Measurements from ENCODE around the gene GRIN3A. TPM values are rescaled to one million over a fixed set of nuclear protein-coding genes. Genes with fewer than 3 reads are reported as not detected.

The GRIN3A gene
- total RNA-seq, 1 experiment from 2014 or later = not detected

DNA sequence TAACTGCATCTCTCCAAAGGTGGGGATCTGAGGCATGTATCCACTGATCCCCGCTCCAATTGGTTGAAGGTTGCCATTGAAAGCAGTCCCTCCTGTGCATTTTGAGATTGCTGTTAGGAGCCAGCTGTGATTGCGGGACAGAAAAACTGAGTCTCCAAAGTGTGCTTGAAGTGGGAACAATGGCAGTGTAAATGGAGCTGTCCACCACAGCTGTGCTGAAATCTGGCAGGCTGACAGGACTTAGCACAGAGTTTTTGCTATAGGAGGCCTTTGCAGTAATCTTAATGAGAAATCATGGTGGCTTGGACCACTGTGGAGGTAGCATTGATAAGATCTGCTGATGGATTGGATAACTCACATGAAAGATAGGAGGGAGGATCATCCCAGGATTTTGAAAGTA, 201.5 kb downstream of the GRIN3A start:
- no CpG with 5 or more reads among the region's 2 CpGs for WGBS (ENCODE audit: extremely low coverage, insufficient read length, low lambda C conversion rate)
- no peak overlapping the region for H3K27ac ChIP-seq (ENCODE audit: insufficient read length, low read depth, low read length)
- Mint-ChIP-seq H3K4me3 (no peak overlapping the region), H3K27ac (no peak overlapping the region), H3K36me3 (ENCODE audit: insufficient read depth in 1 of 3, low read depth in 3 of 3) (peaks cover 6 to 11% (median 9%) of the 10 kb centered on the region in 3 experiments; a peak in 6 of 7 replicates), H3K4me1 (peaks cover 5 to 6% of the 10 kb centered on the region in 2 experiments; a peak in 2 of 4 replicates), H3K27me3 (ENCODE audit: low read depth) (no peaks in the 10 kb centered on the region), H3K9me3 (no peaks in the 10 kb centered on the region)
- H4K8ac ChIP-seq (replicated peaks; ENCODE audit: insufficient read length, low read depth, low read length) = no peak overlapping the region
- TF ChIP-seq, protein P1, sequence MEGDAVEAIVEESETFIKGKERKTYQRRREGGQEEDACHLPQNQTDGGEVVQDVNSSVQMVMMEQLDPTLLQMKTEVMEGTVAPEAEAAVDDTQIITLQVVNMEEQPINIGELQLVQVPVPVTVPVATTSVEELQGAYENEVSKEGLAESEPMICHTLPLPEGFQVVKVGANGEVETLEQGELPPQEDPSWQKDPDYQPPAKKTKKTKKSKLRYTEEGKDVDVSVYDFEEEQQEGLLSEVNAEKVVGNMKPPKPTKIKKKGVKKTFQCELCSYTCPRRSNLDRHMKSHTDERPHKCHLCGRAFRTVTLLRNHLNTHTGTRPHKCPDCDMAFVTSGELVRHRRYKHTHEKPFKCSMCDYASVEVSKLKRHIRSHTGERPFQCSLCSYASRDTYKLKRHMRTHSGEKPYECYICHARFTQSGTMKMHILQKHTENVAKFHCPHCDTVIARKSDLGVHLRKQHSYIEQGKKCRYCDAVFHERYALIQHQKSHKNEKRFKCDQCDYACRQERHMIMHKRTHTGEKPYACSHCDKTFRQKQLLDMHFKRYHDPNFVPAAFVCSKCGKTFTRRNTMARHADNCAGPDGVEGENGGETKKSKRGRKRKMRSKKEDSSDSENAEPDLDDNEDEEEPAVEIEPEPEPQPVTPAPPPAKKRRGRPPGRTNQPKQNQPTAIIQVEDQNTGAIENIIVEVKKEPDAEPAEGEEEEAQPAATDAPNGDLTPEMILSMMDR (conservative IDR thresholded peaks at IDR 0.05) = no peak
- no peak overlapping the region for H3K18ac ChIP-seq (ENCODE audit: insufficient read length, low read depth, low read length)
- no peak overlapping the region for H3K9ac ChIP-seq (ENCODE audit: extremely low read depth, insufficient read length, low read length)
- H3K9me3 ChIP-seq (ENCODE audit: control insufficient read depth, low read depth, low read length) = no peaks in the 10 kb centered on the region
- no peak overlapping the region for H2BK5ac ChIP-seq (ENCODE audit: insufficient read length, low read length)
- no peak overlapping the region for H3K4ac ChIP-seq (ENCODE audit: low read depth, low read length)
- no peak overlapping the region for H2BK15ac ChIP-seq (ENCODE audit: low read depth, low read length)
- H3K23ac ChIP-seq (ENCODE audit: insufficient read length, low read depth, low read length) = no peak overlapping the region
- H3K79me1 ChIP-seq (ENCODE audit: insufficient read depth, low read depth, low read length, poor library complexity, severe bottlenecking) = peaks cover 4% of the 10 kb centered on the region
- no peak overlapping the region for H2AK5ac ChIP-seq (ENCODE audit: insufficient read length, low read length)
- H3K4me1 ChIP-seq (ENCODE audit: insufficient read depth, low read length) = no peaks in the 10 kb centered on the region
- H3K27me3 ChIP-seq (ENCODE audit: insufficient read depth, low read length) = no peaks in the 10 kb centered on the region
- H4K91ac ChIP-seq (ENCODE audit: insufficient read length, low read depth, low read length) = no peak overlapping the region
- no peak overlapping the region for H3K4me2 ChIP-seq (ENCODE audit: insufficient read depth, insufficient read length, low read length)
- DNase-seq = peak; percentile 33
- H3K14ac ChIP-seq (ENCODE audit: insufficient read depth, low read length) = no peak overlapping the region
- no peak overlapping the region for H2BK12ac ChIP-seq (ENCODE audit: insufficient read length, low read depth, low read length)
- no peaks in the 10 kb centered on the region for H4K20me1 ChIP-seq (ENCODE audit: control insufficient read depth, insufficient read depth, insufficient read length)
- peaks cover 8% of the 10 kb centered on the region for H3K23me2 ChIP-seq (ENCODE audit: insufficient read length, low read depth, low read length, poor library complexity, severe bottlenecking)
- H3T11ph ChIP-seq (ENCODE audit: low read length) = no peak overlapping the region
- H2BK20ac ChIP-seq (ENCODE audit: low read depth, low read length, poor library complexity, severe bottlenecking) = no peak overlapping the region
- H2AFZ ChIP-seq (ENCODE audit: low read length) = no peak overlapping the region
- H3K56ac ChIP-seq (ENCODE audit: insufficient read length, low read depth, low read length) = no peak overlapping the region
- H4K5ac ChIP-seq (ENCODE audit: insufficient read length, low read depth, low read length) = no peak overlapping the region
- H3K79me2 ChIP-seq (ENCODE audit: insufficient read depth, low read length) = peaks cover 3% of the 10 kb centered on the region; the same call in 1 of the 2 replicates
- H2BK120ac ChIP-seq (ENCODE audit: low read depth, low read length, poor library complexity, severe bottlenecking) = no peak overlapping the region

Measured in H9 (cell line).